ENCODE measurements around the gene USP6.
"Not testable (repeated sequence)": the region's sequence is repeated elsewhere in the genome, so short reads cannot be mapped to it uniquely, and the experiment has no call there.

The USP6 gene

DNA sequence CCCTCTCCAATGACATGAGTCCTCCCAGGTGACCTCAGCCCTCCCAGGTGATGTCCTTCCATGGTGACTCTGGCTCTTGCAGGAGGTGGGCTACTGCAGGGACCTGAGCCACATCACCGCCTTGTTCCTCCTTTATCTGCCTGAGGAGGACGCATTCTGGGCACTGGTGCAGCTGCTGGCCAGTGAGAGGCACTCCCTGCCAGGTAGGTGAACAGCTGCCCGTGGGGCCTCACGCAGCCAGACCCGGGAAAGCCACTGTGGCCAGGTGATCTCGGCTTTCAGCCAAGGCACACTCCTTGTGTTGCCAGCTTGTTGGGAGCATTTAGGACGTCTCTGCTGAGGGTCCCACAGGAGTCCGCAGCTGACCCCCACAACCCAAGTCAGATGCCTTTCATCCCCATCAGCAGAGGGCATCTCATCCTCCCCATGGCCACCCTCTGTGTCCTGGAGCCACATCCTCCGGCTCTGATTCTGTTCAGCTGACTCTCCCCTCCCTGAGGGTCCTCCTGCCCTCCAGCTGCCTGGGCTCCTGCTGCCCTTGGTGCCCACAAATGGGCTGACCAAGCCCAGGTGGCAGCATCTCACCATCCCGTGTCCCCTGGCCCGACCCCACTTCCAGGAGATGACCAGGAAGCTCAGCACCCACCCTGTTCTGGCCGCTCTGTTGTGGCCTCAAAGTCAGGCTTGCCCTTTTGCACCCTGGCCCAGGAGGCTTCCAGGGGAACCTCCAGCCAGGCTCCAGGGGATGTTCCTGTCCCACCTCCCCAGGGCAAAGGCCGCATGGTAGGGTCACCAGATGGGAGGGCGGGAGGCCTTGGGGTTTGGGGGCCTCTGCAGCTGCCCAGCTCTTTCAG lies 20.1 kb downstream of the USP6 start:
- no peak for DNase-seq (ENCODE audit: low read depth in 2 of 2)

DNA sequence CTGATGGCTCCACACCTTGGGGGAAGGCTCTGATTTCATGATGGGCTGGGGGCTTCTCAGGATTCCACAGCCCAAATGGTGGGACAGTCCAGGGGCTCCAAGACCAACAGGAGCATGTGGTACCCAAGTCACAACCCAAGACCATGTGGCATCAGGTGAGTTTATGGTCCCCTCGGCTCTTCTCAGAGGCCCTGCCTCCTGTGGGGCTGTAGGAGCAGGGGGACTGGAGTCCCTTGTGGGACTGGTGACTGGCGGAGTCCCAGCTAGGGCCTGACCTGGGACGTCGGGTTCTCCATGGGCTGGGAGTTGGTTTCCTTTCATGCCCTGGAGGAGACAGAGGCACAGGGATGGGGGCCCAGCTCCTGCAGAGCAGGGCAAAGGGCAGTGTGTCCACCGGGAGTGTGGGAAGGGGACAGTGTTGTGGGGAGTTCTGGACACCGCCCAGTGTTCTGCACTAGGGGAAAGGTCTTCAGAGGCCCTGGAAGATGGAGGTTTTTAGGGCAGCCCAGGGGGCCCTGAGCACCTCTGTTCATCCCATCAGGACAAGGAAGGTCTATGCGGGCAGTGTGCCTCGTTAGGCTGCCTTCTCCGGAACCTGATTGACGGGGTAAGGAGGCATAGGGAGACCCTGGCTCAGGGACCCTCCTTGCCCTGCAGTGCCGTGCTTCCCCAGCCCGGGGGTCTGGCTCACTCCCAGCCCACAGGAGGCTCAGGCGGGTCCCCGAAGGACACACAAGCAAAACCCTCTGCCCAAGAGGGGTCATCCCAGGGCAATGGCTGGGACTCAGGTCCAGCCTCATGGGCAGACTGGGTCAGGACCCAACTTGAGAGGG lies 21.0 kb downstream of the USP6 start:
- not testable (repeated sequence) for DNase-seq (ENCODE audit: low read depth in 2 of 2)

DNA sequence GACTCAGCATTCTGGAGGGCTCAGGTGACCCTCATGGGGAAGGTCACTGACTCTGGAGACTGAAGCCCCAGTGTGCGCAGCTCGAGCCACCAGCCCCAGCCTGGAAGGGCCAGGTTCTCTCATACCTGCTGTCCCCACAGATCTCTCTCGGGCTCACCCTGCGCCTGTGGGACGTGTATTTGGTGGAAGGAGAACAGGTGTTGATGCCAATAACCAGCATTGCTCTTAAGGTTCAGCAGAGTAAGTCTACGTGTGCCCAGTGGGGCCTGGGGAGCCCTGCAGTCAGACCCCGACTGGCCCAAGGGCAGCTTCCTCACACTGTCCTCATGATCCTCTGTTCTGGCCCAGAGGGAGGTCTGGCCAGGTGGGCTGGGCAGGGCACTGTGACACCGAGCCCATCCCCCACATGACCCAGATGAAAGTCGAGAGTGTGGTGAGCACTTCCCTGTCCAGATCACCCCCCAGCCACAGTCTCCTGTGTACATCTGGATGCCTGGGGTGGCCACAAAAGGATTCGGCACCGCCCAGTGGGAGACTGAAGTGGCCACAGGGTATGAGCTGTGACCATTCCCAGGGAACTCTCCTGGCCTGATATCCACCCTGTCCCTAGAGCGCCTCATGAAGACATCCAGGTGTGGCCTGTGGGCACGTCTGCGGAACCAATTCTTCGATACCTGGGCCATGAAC lies 21.8 kb downstream of the USP6 start:
- DNase-seq (ENCODE audit: low read depth in 2 of 2), result not testable (repeated sequence)

DNA sequence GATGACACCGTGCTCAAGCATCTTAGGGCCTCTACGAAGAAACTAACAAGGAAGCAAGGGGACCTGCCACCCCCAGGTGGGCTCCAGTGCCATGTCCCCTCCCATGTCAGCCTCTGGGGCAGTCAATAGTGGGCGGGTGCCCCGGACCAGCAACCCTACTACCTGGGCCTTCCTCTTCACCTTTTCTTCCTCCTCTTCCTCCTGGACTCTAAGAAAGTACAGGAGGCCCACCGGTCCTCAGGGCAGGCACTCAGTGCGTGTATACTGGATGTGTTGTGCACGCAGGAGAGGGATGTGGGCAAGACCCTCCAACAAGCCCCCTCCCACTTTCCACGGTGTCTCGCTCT lies 22.3 kb downstream of the USP6 start:
- DNase-seq (ENCODE audit: low read depth in 2 of 2), result not testable (repeated sequence)

DNA sequence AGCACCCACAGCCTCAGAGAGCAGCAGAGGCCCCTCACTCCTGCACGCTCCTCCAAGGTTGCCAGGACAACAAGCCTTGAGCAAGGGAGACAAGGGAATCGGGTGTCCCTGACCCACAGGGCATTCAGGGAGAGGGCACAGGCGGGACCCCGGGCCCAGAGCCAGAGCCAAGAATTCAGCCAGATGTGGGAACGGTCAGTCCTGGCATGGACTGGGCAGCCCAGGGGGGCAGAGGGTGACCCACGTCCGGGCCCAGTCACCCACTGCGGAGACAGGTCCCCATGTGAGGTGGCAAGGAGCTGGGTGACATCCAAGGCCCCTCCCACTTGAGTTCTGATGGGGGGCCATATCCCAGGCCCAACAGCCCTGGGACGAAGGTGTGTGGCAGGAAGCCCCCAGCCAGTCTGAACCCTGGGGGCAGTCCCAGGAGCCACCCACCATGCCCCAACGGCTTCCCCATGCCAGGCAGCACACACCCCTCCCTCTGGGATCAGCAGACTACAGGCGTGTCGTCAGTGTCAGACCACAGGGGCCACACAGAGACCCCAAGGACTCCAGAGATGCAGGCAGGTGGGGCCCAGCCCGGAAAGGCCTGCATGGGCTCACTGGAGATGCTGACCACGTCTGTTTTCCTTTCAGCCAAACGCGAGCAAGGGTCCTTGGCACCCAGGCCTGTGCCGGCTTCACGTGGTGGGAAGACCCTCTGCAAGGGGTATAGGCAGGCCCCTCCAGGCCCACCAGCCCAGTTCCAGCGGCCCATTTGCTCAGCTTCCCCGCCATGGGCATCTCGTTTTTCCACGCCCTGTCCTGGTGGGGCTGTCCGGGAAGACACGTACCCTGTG lies 23.0 kb downstream of the USP6 start:
- DNase-seq (ENCODE audit: low read depth in 2 of 2), result no peak

DNA sequence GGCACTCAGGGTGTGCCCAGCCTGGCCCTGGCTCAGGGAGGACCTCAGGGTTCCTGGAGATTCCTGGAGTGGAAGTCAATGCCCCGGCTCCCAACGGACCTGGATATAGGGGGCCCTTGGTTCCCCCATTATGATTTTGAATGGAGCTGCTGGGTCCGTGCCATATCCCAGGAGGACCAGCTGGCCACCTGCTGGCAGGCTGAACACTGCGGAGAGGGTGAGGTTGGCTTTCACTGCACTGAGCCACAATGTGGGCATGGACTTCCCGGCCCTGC lies 23.6 kb downstream of the USP6 start:
- no peak for DNase-seq (ENCODE audit: low read depth in 2 of 2)

DNA sequence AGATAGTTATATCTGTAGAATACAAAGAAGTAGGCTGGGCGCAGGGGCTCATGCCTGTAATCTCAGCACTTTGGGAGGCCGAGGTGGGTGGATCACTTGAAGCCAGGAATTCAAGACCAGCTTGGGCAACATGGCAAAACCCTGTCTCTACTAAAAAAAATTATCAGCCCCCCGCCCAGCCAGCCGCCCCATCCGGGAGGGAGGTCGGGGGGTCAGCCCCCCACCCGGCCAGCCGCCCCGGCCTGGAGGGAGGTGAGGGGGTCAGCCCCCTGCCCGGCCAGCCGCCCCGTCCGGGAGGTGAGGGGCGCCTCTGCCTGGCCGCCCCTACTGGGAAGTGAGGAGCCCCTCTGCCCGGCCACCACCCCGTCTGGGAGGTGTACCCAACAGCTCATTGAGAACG lies 27.0 kb downstream of the USP6 start:
- not testable (repeated sequence) for DNase-seq (ENCODE audit: low read depth in 2 of 2)

DNA sequence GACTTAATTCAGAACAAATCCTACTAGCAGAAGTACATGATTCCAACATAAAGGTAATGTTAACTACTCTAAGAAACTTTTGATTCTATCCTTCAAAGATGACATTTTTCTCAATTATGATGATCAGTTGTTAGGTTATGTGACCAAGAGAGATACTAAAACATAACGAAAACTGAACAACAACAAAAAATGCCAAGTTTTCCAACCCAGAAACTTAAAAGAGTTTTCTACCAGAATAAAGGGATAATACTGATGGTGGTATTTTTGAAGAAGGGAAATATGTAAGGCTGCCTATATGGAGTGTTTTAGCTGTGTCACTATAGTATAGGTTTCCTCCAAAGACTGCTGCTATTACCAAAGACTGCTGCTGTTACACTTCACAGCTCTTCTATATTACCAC lies 30.3 kb downstream of the USP6 start:
- not testable (repeated sequence) for DNase-seq (ENCODE audit: low read depth in 2 of 2)

DNA sequence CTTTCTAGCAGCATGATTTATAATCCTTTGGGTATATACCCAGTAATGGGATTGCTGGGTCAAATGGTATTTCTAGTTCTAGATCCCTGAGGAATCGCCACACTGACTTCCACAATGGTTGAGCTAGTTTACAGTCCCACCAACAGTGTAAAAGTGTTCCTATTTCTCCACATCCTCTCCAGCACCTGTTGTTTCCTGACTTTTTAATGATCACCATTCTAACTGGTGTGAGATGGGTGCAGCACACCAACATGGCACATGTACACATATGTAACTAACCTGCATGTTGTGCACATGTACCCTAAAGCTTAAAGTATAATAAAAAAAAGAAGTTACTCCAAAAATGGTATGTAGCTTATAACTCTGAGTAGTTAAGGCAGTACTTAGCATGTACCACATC lies 44.9 kb downstream of the USP6 start:
- not testable (repeated sequence) for DNase-seq (ENCODE audit: low read depth in 2 of 2)

DNA sequence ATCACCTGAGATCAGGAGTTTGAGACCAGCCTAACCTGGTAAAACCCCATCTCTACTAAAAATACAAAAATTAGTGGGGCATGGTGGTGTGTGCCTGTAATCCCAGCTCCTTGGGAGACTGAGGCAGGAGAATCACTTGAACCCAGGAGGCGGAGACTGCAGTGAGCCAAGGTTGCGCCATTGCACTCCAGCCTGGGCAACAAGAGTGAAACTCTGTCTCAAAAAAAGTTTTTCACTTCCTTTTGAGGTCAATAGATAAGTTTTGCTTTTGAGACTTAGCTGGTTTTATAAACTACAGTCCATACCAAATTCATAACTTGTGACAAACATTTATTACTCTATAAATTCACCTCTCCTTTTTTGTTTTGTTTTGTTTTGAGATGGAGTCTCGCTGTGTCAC lies 46.0 kb downstream of the USP6 start:
- DNase-seq (ENCODE audit: low read depth in 2 of 2), result not testable (repeated sequence)

DNA sequence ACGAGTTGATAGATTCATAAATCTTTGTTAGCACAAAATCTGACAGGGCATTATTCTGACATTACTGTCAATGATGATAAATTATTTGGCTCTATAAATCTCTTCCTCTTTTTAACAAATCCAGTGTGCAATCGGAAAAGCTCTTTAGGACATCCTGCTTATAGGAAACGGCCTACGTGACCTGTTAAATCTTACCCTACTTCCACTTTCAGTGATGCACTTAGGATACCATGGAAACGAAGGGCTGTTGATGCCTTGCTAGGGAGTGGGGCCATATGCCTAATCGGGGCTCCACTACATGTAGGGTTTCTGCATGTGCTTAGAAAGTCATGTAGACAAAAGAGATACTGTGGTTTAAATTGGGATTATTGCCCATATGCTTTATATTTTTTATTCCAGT lies 48.6 kb downstream of the USP6 start:
- no peak for DNase-seq (ENCODE audit: low read depth in 2 of 2)

DNA sequence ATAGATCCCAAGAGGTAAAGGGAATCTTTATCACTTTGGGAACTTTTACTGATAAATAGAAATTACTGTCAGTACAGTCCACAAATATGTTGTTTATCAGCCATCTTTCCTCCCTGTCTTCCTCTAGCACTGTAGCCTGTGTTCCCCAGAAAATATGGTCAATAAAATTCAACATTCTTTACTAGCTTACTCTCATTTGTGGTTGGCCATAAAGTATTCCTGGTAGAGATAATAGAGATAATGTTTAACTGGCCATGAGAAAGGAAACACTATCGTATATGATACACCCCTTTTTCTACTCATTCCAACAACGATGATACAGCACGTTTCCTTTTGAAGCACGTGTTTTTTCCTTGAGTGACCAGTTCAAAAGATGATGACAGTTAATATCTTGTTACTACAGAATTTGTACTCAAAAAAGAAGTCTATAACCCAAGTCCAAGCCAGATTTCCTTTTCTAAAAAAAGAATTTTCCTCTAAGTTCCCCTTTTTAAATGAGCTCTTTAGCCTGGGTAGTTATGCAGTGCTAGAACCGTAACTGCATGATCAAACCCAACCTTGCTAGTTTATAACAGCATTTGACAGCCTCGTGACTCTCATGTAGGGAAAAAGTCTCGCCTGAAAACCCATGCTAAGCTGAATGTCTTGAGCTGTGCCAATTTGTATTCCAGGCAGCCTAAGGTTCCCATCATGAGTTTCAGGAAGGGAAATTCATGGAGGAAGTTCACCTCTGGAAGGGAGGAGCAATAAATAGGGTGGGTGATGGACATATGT lies 50.1 kb downstream of the USP6 start:
- DNase-seq (ENCODE audit: low read depth in 2 of 2), result not testable (repeated sequence)

DNA sequence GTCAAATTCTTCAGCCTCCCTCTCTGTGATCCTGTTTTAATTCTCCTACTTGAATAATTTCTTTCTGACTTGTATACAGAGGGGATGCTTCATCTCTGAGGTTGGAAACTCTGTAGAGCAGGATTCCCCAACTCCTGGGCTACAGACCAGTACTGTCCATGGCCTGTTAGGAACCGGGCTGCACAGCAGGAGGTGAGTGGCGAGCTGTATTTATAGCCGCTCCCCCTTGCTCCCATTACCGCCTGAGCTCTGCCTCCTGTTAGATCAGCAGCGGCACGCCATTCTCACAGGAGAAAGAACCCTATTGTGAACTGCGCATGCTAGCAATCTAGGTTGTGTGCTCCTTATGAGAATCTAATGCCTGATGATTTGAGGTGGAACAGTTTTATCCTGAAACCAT lies 59.2 kb downstream of the USP6 start:
- not testable (repeated sequence) for DNase-seq (ENCODE audit: low read depth in 2 of 2)

DNA sequence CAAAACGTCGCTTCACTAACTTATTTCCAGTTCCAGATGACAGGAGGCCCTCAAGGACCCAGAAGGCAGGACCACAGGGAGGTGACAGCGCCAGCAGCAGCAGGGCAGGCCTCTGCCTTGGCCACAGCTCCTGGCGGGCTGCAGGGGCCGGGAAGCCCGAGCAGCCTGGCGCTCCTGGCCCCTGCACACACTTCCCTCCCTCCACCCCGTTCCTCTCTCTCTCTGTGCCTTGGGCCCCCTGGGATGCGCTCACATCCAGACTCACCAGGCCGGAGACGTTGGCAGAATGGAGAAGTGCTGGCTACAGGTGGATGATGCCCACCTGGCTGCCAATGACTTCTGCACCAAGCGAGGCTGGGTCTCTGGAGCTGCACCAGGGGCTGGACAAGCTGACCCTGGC lies 63.2 kb downstream of the USP6 start:
- DNase-seq (ENCODE audit: low read depth in 2 of 2), result no peak

DNA sequence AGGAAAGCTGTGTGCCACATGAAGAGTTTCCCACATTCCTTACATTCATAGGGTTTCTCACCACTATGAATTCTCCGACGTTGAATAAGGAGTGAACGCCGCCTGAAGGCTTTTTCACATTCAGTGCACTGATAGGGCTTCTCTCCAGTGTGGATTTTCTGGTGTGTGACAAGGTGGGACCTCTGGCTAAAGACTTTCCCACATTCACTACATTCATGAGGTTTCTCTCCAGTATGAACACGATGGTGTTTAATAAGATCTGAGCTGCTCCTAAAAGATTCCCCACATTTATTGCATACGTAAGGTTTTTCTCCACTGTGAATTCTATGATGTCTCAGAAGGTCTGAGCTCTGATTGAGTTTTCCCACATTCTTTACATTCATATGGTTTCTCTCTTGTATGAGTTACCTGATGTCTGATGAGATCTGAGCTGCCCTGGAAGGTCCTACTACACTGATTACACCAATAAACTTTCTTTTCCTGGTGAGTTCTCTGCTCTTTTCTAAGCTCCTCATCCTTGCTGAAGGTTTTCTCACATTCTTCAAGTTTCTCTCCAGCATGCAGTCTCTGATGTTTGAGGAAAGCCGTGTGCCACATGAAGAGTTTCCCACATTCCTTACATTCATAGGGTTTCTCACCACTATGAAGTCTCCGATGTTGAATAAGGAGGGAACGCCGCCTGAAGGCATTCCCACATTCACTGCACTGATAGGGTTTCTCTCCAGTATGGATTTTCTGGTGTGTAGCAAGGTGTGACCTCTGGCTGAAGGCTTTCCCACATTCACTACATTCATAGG lies 65.9 kb downstream of the USP6 start:
- no peak for DNase-seq (ENCODE audit: low read depth in 2 of 2)

DNA sequence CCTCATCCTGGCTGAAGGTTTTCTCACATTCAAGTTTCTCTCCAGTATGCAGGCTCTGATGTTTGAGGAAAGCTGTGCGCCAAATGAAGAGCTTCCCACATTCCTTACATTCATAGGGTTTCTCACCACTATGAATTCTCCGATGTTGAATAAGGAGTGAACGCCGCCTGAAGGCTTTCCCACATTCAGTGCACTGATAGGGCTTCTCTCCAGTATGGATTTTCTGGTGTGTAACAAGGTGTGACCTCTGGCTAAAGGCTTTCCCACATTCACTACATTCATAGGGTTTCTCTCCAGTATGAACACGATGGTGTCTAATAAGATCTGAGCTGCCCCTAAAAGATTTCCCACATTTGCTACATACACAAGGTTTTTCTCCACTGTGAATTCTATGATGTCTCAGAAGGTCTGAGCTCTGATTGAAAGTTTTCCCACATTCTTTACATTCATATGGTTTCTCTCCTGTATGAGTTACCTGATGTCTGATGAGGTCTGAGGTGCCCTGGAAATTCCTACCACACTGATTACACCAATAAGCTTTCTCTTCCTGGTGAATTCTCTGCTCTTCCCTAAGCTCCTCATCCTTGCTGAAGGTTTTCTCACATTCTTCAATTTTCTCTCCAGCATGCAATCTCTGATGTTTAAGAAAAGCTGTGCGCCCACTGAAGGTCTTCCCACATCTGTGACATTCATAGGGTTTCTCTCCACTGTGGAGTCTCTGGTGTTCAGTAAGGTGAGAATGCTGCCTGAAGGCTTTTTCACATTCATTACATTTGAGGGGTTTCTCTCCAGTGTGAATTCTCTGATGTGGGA lies 67.0 kb downstream of the USP6 start:
- DNase-seq (ENCODE audit: low read depth in 2 of 2), result no peak

DNA sequence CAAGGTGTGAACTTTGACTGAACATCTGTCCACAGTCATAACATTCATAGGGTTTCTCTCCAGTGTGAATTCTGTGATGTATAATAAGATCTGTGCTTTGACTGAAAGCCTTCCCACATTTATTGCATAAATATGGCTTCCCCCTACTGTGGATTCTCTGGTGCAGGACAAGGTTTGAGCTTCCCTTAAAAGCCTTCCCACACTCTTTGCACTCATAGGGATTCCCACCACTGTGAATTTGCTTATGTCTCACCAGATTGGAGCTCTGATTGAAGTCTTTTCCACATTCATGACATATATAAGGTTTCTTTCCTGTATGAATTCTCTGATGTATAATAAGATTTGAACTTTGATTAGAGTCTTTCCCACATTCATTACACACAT lies 67.6 kb downstream of the USP6 start:
- no peak for DNase-seq (ENCODE audit: low read depth in 2 of 2)

DNA sequence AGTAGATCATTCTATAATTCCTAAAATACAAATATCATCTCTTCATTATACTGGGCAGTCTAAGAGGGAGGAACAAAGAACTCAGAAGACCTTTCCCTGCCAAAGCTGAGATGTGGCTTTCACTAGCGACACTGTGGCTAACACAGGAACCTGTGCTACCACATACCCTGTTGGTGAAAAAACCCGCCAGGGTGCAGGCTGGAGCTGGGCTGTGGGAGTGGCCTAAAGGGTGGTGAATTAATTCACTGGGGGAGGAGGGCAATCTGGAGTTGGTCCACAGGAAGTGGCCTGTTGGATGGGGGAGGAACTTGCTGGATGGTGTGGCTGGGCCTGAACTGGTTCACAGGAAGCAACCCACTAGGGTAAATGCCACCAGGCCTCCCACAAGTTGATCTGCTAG lies 68.5 kb downstream of the USP6 start:
- peak in 1 of 2 donors; percentile 14 for DNase-seq (ENCODE audit: low read depth in 2 of 2)
